Activated CD8-positive, alpha-beta T cell treated with anti-CD3 and anti-CD28 coated beads for 36 hours (primary cell): Measurements from ENCODE around the gene KNSTRN. TPM values are rescaled to one million over a fixed set of nuclear protein-coding genes. Genes with fewer than 3 reads are reported as not detected.

Source experiments
- ATAC-seq: fragments of 200-7000 bp; cut with Tn5 transposase; one replicate; pipeline ENCODE4 v1.10.0; 2021; ENCODE audit warnings: mild to moderate bottlenecking, moderate library complexity
- CTCF ChIA-PET: fragments of 350-600 bp; sonication (Branson Sonifier 250); formaldehyde crosslinking; loops from one replicate; lab custom pipeline; 2021; ENCODE audit warnings: antibody characterized with exemption; lab: Charles Lee
- POLR2A ChIA-PET: fragments of 350-600 bp; sonication (Branson Sonifier 250); formaldehyde crosslinking; loops from one replicate; lab custom pipeline; 2021; ENCODE audit warnings: antibody characterized with exemption; lab: Charles Lee
- DNase-seq: peaks from one replicate; pipeline ENCODE4 v3.0.0-alpha.2; 2020
- H3K27ac Mint-ChIP-seq: one replicate; pipeline ENCODE4 v1.8.0; 2021; ENCODE audit warnings: mild to moderate bottlenecking, mixed read lengths
- H3K27me3 Mint-ChIP-seq: one replicate; pipeline ENCODE4 v1.8.0; 2021; ENCODE audit warnings: mixed read lengths
- H3K36me3 Mint-ChIP-seq: one replicate; pipeline ENCODE4 v1.8.0; 2021; ENCODE audit warnings: low read depth, mixed read lengths
- H3K4me1 Mint-ChIP-seq: one replicate; pipeline ENCODE4 v1.8.0; 2021; ENCODE audit warnings: low read depth, mixed read lengths
- H3K4me3 Mint-ChIP-seq: one replicate; pipeline ENCODE4 v1.8.0; 2021; ENCODE audit warnings: mild to moderate bottlenecking, moderate library complexity, mixed read lengths
- H3K9me3 Mint-ChIP-seq: one replicate; pipeline ENCODE4 v1.8.0; 2021; ENCODE audit warnings: mixed read lengths
- intact Hi-C: fragments of 100-400 bp; cut with micrococcal nuclease; formaldehyde crosslinking; loops from one replicate; pipeline ENCODE4 v1.10.0; 2022
- total RNA-seq, 2 experiments: library from RNA; stranded (reverse); gene quantifications; one replicate each; pipeline ENCODE4 v1.2.3, GENCODE V29; 2021
- TF ChIP-seq, protein P1 (sequence below): fragments of 200-600 bp; IDR thresholded peaks from one replicate; pipeline ENCODE4 v1.8.0; 2022; ENCODE audit warnings: antibody characterized with exemption, mild to moderate bottlenecking

The KNSTRN gene
- total RNA-seq, 2 experiments from 2014 or later: 54.2 to 55.0 TPM

DNA sequence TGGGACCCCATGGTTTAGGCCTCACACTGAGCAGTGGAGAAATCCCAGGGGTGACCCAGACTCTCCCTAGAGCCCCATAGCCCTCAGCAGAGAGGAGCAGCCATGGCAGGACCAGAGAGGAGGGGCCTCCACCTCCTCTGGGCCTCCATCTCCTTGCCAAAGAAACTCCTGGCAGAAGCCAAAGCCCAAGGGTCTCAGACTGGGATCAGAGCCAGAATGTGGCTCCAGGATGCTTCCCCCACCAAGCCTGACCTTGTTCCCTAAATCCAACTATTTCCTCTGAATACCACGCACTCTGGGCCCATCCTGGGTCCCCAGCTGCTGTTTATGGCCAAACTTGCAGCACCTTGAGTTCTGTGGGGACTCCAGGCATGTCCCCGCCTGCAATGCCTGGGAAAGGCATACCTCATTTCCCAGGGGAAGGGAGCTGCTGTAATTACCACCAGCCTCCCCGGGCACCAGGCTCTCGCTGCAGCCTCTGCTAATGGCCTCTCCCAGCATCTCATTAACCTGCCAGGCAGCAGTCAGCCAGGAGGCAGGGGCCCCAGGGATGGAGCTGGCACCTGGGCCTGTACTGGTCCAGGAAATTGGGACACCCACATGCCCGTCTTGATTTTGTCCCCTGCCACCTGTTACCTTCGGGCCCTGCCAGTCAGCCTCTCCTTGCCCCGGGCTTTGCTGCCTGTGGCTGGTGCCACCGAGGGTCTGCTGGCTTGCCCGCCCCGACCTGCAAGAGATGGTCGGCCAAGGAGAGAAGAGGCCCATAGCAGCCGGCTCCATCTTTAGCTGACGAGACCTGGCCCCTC lies 46.4 kb upstream of the KNSTRN start:
- Mint-ChIP-seq H3K36me3 (no peaks in the 10 kb centered on the region), H3K4me3 (no peak overlapping the region), H3K27ac (no peak overlapping the region), H3K9me3 (no peaks in the 10 kb centered on the region), H3K4me1 (peaks cover 14% of the 10 kb centered on the region), H3K27me3 (no peaks in the 10 kb centered on the region)
- ChIA-PET POLR2A (interaction anchor here (1.2 to 2.4 kb wide), 2 partner anchors 15 to 48 kb away, joined by 4 to 5 read pairs; no protein-coding TSS in a partner anchor), CTCF (interaction anchor here (1.2 to 12.4 kb wide), 14 partner anchors 7 to 138 kb away, joined by 3 to 376 read pairs (median 23); partner anchors contain the start of genes ANKRD63, DISP2, INAFM2 and PHGR1)
- ATAC-seq: no peak
- DNase-seq: no peak
- intact Hi-C loops: loop anchor here (2.0 kb wide), 1 partner anchor 59 kb away; no protein-coding TSS in a partner anchor
- TF ChIP-seq, protein P1, sequence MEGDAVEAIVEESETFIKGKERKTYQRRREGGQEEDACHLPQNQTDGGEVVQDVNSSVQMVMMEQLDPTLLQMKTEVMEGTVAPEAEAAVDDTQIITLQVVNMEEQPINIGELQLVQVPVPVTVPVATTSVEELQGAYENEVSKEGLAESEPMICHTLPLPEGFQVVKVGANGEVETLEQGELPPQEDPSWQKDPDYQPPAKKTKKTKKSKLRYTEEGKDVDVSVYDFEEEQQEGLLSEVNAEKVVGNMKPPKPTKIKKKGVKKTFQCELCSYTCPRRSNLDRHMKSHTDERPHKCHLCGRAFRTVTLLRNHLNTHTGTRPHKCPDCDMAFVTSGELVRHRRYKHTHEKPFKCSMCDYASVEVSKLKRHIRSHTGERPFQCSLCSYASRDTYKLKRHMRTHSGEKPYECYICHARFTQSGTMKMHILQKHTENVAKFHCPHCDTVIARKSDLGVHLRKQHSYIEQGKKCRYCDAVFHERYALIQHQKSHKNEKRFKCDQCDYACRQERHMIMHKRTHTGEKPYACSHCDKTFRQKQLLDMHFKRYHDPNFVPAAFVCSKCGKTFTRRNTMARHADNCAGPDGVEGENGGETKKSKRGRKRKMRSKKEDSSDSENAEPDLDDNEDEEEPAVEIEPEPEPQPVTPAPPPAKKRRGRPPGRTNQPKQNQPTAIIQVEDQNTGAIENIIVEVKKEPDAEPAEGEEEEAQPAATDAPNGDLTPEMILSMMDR: no peak

- Mint-ChIP-seq H3K9me3 (no peaks in the 10 kb centered on the region), H3K27ac (no peak overlapping the region), H3K4me3 (no peak overlapping the region), H3K36me3 (no peaks in the 10 kb centered on the region), H3K4me1 (peaks cover 14% of the 10 kb centered on the region), H3K27me3 (no peaks in the 10 kb centered on the region)
- ChIA-PET CTCF (interaction anchor here (1.0 to 12.4 kb wide), 16 partner anchors 7 to 551 kb away, joined by 3 to 376 read pairs (median 17); partner anchors contain the start of genes ANKRD63, DISP2, INAFM2 and PHGR1), POLR2A (interaction anchor here (0.9 to 2.4 kb wide), 3 partner anchors 16 to 105 kb away, joined by 3 to 5 read pairs (median 4); no protein-coding TSS in a partner anchor)
- intact Hi-C loops: loop anchor here (2.0 kb wide), 1 partner anchor 60 kb away; no protein-coding TSS in a partner anchor
- no peak for ATAC-seq
- TF ChIP-seq, protein P1: no peak
- DNase-seq: peak; percentile 18
These were observed 45.8 kb upstream of the KNSTRN start for GRCh38 chr15:40336744-40337122.

DNA sequence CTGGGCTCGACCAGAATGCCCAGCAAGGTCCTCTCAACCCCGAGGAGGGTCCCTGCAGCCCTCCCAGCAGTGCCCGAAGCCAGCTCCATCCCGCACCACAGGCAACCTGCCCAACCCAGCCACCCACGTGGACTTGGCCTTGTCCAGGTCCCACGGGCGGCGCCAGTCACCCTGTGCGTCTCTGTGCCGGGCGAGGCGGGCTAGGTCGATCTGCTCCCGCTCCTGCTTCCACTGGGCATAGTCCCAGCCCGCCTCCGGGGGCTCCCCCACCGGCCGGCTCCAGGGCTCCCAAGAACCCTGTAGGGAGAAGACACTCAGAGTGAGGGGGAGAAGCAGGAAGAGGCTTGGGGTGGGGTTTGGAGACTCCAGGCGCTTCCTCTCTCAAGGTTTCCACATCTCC lies 44.9 kb upstream of the KNSTRN start:
- ATAC-seq (no peak), DNase-seq (no peak)
- TF ChIP-seq, protein P1: no peak
- intact Hi-C loops: loop anchor here (2.0 kb wide), 1 partner anchor 61 kb away; no protein-coding TSS in a partner anchor
- Mint-ChIP-seq H3K9me3 (no peaks in the 10 kb centered on the region), H3K36me3 (no peaks in the 10 kb centered on the region), H3K27me3 (no peaks in the 10 kb centered on the region), H3K4me3 (no peak overlapping the region), H3K4me1 (peaks cover 14% of the 10 kb centered on the region), H3K27ac (no peak overlapping the region)
- CTCF ChIA-PET: interaction anchor here (0.5 to 12.4 kb wide), 39 partner anchors 9 to 552 kb away, joined by 3 to 376 read pairs (median 5); partner anchors contain the start of genes ANKRD63, BAHD1, DISP2 and INAFM2
- POLR2A ChIA-PET: interaction anchor here (0.7 to 3.3 kb wide), 7 partner anchors 15 to 104 kb away, joined by 3 to 12 read pairs (median 3); partner anchors contain the start of gene PLCB2

DNA sequence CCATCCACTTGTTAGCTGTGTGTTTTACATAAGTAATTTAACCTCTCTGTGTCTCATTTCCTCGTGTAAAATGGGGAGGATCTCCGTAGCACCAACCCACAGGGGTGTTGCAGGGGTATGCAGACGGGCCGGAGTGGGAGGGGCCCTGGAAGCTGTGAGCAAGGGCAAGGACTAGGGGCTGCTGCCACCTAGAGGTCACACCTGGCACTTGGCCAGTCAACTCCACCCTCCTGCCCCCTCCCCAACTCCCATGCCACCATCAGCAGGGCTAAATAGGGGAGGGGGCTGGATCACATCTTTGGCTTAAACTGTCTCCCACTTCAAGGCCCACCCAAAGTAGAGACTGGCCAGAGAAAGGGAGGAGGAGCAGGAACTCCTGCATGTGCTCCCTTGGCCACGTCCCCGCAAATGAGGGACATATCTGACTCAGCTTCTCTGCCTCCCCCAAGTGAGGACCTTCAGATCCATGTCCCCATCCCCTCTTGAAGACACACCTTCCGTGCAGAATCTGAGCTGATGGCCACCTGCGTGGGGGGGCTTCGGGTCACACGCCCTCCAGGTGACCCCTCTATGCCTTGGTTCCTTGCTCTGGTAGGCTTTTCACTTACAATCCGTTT lies 44.4 kb upstream of the KNSTRN start:
- H3K27ac Mint-ChIP-seq: no peak overlapping the region
- H3K9me3 Mint-ChIP-seq: no peaks in the 10 kb centered on the region
- H3K36me3 Mint-ChIP-seq: no peaks in the 10 kb centered on the region
- TF ChIP-seq, protein P1: peak; percentile 92
- peaks cover 14% of the 10 kb centered on the region for H3K4me1 Mint-ChIP-seq
- intact Hi-C loops: no loop called here
- DNase-seq (peak; percentile 88), ATAC-seq (peak; percentile 96)
- ChIA-PET CTCF (interaction anchor here (0.5 to 12.4 kb wide), 42 partner anchors 8 to 293 kb away, joined by 3 to 376 read pairs (median 4); partner anchors contain the start of genes ANKRD63, BAHD1, DISP2 and INAFM2), POLR2A (interaction anchor here (0.7 to 3.3 kb wide), 5 partner anchors 15 to 83 kb away, joined by 3 to 12 read pairs (median 3); partner anchors contain the start of gene PLCB2)
- H3K4me3 Mint-ChIP-seq: no peak overlapping the region
- no peaks in the 10 kb centered on the region for H3K27me3 Mint-ChIP-seq
